Measurements from ENCODE around the gene RBM33.

DNA sequence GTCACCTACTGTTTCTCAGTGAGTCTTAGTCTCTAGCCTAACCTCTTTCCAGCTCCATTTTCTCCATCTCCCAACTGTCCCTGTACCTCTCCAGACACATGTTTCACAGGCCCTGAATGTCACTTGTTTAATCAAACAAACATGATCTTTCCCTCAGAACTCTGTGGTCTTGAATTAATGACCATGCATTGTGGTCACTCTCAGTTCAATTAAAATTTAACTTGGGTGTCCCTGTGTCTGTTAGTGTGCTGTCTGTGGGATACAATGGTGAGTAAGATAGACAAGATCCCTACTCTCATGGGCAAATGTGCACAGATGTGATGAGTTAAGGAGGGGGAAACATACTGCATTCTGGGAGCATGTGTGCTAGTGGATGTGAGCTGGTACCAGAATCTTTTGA lies 65.0 kb downstream of the RBM33 start:
- TF ChIP-seq POLR2A (IDR thresholded peaks at IDR 0.05; ENCODE audit: low read depth) (no peak), EP300 (IDR thresholded peaks at IDR 0.05) (no peak)
- TF ChIP-seq, protein P1, sequence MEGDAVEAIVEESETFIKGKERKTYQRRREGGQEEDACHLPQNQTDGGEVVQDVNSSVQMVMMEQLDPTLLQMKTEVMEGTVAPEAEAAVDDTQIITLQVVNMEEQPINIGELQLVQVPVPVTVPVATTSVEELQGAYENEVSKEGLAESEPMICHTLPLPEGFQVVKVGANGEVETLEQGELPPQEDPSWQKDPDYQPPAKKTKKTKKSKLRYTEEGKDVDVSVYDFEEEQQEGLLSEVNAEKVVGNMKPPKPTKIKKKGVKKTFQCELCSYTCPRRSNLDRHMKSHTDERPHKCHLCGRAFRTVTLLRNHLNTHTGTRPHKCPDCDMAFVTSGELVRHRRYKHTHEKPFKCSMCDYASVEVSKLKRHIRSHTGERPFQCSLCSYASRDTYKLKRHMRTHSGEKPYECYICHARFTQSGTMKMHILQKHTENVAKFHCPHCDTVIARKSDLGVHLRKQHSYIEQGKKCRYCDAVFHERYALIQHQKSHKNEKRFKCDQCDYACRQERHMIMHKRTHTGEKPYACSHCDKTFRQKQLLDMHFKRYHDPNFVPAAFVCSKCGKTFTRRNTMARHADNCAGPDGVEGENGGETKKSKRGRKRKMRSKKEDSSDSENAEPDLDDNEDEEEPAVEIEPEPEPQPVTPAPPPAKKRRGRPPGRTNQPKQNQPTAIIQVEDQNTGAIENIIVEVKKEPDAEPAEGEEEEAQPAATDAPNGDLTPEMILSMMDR (IDR thresholded peaks at IDR 0.05), result no peak

Measured in esophagus muscularis mucosa (tissue), 4 donors.